ENCODE results near the gene PWP1.

The PWP1 gene

GRCh38 chr12:107650977-107651376, 34.6 kb upstream of the PWP1 start:
- in situ Hi-C loops (cut with MboI; ENCODE audit: low pct_unique_long_range_greater_than_20kb, low sequenced_read_pairs, unreplicated experiment): no loop called here
- TF ChIP-seq, protein P1, sequence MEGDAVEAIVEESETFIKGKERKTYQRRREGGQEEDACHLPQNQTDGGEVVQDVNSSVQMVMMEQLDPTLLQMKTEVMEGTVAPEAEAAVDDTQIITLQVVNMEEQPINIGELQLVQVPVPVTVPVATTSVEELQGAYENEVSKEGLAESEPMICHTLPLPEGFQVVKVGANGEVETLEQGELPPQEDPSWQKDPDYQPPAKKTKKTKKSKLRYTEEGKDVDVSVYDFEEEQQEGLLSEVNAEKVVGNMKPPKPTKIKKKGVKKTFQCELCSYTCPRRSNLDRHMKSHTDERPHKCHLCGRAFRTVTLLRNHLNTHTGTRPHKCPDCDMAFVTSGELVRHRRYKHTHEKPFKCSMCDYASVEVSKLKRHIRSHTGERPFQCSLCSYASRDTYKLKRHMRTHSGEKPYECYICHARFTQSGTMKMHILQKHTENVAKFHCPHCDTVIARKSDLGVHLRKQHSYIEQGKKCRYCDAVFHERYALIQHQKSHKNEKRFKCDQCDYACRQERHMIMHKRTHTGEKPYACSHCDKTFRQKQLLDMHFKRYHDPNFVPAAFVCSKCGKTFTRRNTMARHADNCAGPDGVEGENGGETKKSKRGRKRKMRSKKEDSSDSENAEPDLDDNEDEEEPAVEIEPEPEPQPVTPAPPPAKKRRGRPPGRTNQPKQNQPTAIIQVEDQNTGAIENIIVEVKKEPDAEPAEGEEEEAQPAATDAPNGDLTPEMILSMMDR (IDR thresholded peaks at IDR 0.05; ENCODE audit: extremely low read depth, insufficient read depth, missing control alignments): no peak
- DNase-seq (ENCODE audit: low spot score): no peak

DNA sequence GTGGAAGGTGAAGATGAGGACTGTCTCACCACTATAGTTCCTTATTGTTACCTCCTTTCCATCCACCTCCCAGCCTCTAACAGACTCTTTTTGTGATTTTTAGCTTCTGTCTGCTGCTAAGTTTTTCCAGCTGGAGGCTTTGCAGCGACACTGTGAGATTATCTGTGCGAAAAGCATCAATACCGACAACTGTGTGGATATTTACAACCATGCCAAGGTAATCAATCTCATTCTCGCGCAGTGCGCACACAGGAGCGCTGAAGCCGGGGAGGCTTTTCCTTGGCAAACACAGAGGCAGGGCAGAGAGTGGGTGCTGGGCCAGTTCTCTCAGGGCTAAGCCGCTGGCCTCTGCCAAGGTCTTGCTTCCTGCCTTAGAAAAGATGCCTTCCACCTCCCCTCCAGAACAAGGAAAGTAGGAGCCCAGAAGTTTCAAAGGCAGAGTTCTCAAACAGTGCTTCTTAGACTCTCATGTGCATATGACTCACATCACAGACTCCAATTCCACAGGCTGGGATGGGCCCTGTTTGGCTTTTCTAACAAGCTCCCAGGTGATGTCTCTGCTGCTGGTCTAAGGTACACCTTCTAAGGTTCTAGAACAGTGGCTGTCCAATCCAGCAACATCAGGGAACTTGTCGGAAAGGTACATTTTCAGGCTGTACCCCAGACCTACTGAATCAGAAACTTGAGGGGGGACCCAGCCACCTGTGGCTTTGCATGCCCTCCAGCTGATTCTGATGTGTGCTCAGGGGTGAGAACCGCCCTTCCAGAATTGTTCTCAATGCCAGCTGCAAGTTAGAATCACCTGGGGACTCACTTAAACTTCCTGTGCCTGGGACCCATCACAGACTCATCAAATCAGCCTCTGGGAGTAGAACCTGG, 33.8 kb upstream of the PWP1 start:
- TF ChIP-seq, protein P1 (IDR thresholded peaks at IDR 0.05; ENCODE audit: extremely low read depth, insufficient read depth, missing control alignments): no peak
- DNase-seq (ENCODE audit: low spot score): no peak

GRCh38 chr12:107653519-107653918, 32.1 kb upstream of the PWP1 start:
- in situ Hi-C loops (cut with MboI; ENCODE audit: low pct_unique_long_range_greater_than_20kb, low sequenced_read_pairs, unreplicated experiment): no loop called here
- DNase-seq (ENCODE audit: low spot score): no peak
- TF ChIP-seq, protein P1 (IDR thresholded peaks at IDR 0.05; ENCODE audit: extremely low read depth, insufficient read depth, missing control alignments): no peak

More for the DNA sequence above, 33.8 kb upstream of the PWP1 start:
- in situ Hi-C loops (cut with MboI; ENCODE audit: low pct_unique_long_range_greater_than_20kb, low sequenced_read_pairs, unreplicated experiment): no loop called here

GRCh38 chr12:107654873-107655272, 30.7 kb upstream of the PWP1 start:
- in situ Hi-C loops (cut with MboI; ENCODE audit: low pct_unique_long_range_greater_than_20kb, low sequenced_read_pairs, unreplicated experiment): no loop called here
- TF ChIP-seq, protein P1 (IDR thresholded peaks at IDR 0.05; ENCODE audit: extremely low read depth, insufficient read depth, missing control alignments): no peak
- no peak for DNase-seq (ENCODE audit: low spot score)

- TF ChIP-seq, protein P1 (IDR thresholded peaks at IDR 0.05; ENCODE audit: extremely low read depth, insufficient read depth, missing control alignments): no peak
- in situ Hi-C loops (cut with MboI; ENCODE audit: low pct_unique_long_range_greater_than_20kb, low sequenced_read_pairs, unreplicated experiment): no loop called here
- DNase-seq (ENCODE audit: low spot score): no peak
These were observed 30.1 kb upstream of the PWP1 start for GRCh38 chr12:107655281-107656065.

- in situ Hi-C loops (cut with MboI; ENCODE audit: low pct_unique_long_range_greater_than_20kb, low sequenced_read_pairs, unreplicated experiment): no loop called here
- DNase-seq (ENCODE audit: low spot score): no peak
- TF ChIP-seq, protein P1 (IDR thresholded peaks at IDR 0.05; ENCODE audit: extremely low read depth, insufficient read depth, missing control alignments): no peak
These were observed 29.3 kb upstream of the PWP1 start for GRCh38 chr12:107656302-107656701.
